Adrenal gland (tissue), 5 donors: ENCODE results near the gene UBE2E1.
"Not testable (repeated sequence)": the region's sequence is repeated elsewhere in the genome, so short reads cannot be mapped to it uniquely, and the experiment has no call there.

Experiments used
- CTCF ChIP-seq, 6 experiments: fragments of 450-650 bp in 4 of 6; fragments of 200-600 bp in 2 of 6; sonication (generic) in 1 of 6; IDR thresholded peaks; 1 replicate in 5 of 6; 2 replicates in 1 of 6; pipeline versions ENCODE4 v1.5.1 to v1.8.0; 2016 to 2021; ENCODE audit warnings: antibody characterized with exemption in 6 of 6, mild to moderate bottlenecking in 2 of 6, moderate library complexity in 1 of 6
- POLR2A ChIP-seq, 2 donors: fragments of 450-650 bp; IDR thresholded peaks; one replicate each; pipeline ENCODE4 v1.6.1; 2017; ENCODE audit warnings: antibody characterized with exemption in 2 of 2, mild to moderate bottlenecking in 2 of 2, moderate library complexity in 1 of 2
- donor health status: DM: no; HTN: no; CAD: no.

- not testable (repeated sequence) for TF ChIP-seq CTCF, POLR2A (IDR thresholded peaks at IDR 0.05)
Measured at GRCh38 chr3:23917679-23918303, 112.0 kb downstream of the UBE2E1 start.
